T47D (cell line): ENCODE measurements around the gene ZNF862.
A peak's percentile ranks its signal among the peaks of the same experiment; 100 is the strongest.

Experiments
- DNase-seq, 2 experiments: peaks; one replicate each; pipeline versions ENCODE4 v3.0.0 to v3.0.0-alpha.2; 2011 to 2012; ENCODE audit warnings: low read depth in 1 of 2, low spot score in 1 of 2
- JUND ChIP-seq: IDR thresholded peaks from 2 replicates; pipeline ENCODE4 v1.6.1; 2012; ENCODE audit warnings: low read depth
- in situ Hi-C: cut with HindIII; loops from 2 replicates; pipeline ENCODE4 v1.10.0; 2016; ENCODE audit warnings: low sequenced_read_pairs, low pct_unique_long_range_greater_than_20kb

Gene ZNF862

DNA sequence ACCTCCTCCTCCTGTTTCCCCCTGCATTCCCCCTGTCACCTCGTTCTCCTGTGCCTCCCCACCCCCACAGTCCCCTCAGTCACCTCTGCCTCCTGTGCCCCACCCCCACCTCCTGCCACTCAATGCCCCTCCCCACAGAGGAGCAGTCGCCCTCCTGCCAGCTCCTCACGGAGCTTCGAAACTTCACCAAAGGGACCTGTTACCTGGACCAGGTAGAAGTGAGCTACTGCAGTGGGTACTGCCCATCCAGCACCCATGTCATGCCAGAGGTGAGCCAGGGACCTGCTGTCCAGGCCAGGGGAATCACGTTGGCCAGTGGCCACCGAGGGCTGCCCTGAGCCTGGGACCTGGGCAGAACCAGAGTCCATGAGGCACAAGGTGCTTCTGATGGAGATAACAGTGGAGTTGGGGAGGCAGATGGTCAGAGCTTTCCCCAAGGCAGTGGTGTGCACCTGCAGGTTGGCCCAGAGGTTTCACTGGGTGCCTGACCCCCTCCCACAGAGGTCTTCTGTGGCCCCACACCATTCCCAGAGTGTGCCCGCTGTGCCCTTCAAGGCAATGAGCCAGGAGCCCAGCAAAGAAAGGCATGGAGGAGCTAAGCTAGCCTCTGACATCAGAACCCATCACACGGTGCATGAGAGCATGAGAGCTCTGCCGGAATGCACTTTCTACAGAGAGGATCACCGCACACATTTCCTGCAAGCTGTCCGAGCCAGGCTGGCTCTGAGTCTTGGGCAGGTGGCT, 7.0 kb upstream of the ZNF862 start:
- TF ChIP-seq JUND = no peak
- no peak for DNase-seq
- in situ Hi-C loops = no loop called here

DNA sequence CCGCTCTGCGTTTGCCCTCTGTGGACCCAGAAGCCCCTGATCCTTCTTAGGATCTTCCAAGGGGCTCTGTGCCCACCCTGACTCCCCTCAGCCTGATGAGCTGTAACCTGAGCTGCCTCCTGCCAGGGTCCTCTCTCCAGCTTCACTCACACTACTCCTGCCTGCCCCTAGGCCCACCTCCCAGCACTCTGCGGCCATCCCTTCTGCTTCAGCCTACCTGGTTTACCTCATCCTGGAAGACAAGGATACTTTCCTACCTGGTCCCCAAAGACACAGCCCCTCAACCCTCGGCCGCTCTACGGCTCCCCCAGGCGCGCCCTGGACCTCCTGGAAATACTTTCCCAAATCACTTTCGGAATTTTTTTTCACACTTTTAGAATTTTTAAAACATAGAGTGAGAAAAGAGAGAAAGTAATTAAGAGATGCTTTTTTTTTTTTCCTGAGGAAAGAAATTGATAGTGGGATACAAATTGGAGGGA, 6.4 kb upstream of the ZNF862 start:
- TF ChIP-seq JUND = no peak
- DNase-seq = no peak
- in situ Hi-C loops = no loop called here

- in situ Hi-C loops = no loop called here
- TF ChIP-seq JUND = no peak
These were observed 5.7 kb upstream of the ZNF862 start for GRCh38 chr7:149832332-149833041.

GRCh38 chr7:149833495-149834130, 4.6 kb upstream of the ZNF862 start:
- no peak for TF ChIP-seq JUND
- in situ Hi-C loops = no loop called here
- DNase-seq = no peak

More at GRCh38 chr7:149832332-149833041, 5.7 kb upstream of the ZNF862 start:
- no peak for DNase-seq

- TF ChIP-seq JUND = no peak
- in situ Hi-C loops = no loop called here
- peak in 1 of 2 experiments; percentile 54 for DNase-seq
These were observed 3.6 kb upstream of the ZNF862 start for GRCh38 chr7:149834601-149835000.

- DNase-seq = no peak
- in situ Hi-C loops = no loop called here
- no peak for TF ChIP-seq JUND
These were observed 1.7 kb upstream of the ZNF862 start for GRCh38 chr7:149836434-149836833.

- no peak for DNase-seq
- no peak for TF ChIP-seq JUND
- in situ Hi-C loops = no loop called here
These were observed 481 bp upstream of the ZNF862 start for GRCh38 chr7:149837564-149838223.

- in situ Hi-C loops = no loop called here
- TF ChIP-seq JUND = no peak
These were observed 825 bp downstream of the ZNF862 start for GRCh38 chr7:149838992-149839408.

DNA sequence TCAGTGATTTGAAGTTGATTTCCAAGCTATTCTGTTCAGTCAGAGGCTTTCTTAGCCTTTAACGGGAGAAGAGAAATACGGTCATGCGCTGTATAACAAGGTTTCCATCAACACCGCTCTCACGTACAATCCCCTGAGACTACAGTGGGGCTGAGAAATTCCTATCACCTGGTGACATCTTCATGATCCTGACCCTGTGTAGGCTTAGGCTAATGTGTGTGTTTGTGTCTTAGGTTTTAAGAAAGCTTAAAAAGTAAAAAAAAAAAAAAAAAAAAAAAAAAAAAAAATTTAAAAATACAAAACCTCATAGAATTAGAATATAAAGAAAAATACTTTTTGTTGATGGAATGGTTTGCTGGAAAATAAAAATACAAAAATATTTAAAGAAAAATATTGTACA, 1.8 kb downstream of the ZNF862 start:
- in situ Hi-C loops = no loop called here
- no peak for TF ChIP-seq JUND

More at GRCh38 chr7:149838992-149839408, 825 bp downstream of the ZNF862 start:
- DNase-seq = no peak

GRCh38 chr7:149843566-149843965, 5.4 kb downstream of the ZNF862 start:
- DNase-seq = no peak
- in situ Hi-C loops = no loop called here
- no peak for TF ChIP-seq JUND

More for the DNA sequence above, 1.8 kb downstream of the ZNF862 start:
- no peak for DNase-seq

- TF ChIP-seq JUND = no peak
- no peak for DNase-seq
- in situ Hi-C loops = no loop called here
These were observed 6.3 kb downstream of the ZNF862 start for GRCh38 chr7:149844445-149844844.

- in situ Hi-C loops = no loop called here
- TF ChIP-seq JUND = no peak
- DNase-seq = no peak
These were observed 7.2 kb downstream of the ZNF862 start for GRCh38 chr7:149845257-149845980.
